ENCODE results near the gene SLC30A1. TPM values are rescaled to one million over a fixed set of nuclear protein-coding genes. Genes with fewer than 3 reads are reported as not detected.

Gene SLC30A1
- total RNA-seq, 1 donor from 2014 or later = 6.9 TPM

DNA sequence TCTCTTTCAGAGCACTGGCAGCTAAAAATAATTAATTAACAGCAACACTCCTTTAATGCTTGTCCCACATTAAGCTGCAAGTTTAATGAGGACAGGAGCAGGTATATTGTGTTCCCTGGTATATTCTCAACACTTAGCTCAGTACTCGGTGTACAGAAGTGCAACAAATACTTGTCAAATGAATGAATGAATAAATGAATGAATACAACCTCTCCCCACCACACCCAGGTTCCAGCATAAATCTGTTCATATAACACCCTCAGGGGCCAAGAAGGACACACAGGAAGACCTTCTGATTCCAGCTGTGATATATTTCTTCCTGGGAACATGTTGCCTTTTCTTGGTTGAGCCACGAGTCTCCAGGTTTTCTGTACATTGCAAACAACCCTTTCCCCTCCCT, 48.9 kb downstream of the SLC30A1 start:
- no peak for DNase-seq (ENCODE audit: low read depth)
- no peak overlapping the region for H3K4me3 ChIP-seq (ENCODE audit: low read depth, low read length)
- TF ChIP-seq, protein P1, sequence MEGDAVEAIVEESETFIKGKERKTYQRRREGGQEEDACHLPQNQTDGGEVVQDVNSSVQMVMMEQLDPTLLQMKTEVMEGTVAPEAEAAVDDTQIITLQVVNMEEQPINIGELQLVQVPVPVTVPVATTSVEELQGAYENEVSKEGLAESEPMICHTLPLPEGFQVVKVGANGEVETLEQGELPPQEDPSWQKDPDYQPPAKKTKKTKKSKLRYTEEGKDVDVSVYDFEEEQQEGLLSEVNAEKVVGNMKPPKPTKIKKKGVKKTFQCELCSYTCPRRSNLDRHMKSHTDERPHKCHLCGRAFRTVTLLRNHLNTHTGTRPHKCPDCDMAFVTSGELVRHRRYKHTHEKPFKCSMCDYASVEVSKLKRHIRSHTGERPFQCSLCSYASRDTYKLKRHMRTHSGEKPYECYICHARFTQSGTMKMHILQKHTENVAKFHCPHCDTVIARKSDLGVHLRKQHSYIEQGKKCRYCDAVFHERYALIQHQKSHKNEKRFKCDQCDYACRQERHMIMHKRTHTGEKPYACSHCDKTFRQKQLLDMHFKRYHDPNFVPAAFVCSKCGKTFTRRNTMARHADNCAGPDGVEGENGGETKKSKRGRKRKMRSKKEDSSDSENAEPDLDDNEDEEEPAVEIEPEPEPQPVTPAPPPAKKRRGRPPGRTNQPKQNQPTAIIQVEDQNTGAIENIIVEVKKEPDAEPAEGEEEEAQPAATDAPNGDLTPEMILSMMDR (conservative IDR thresholded peaks at IDR 0.05; ENCODE audit: low read depth, low read length) = no peak

- TF ChIP-seq, protein P1 (conservative IDR thresholded peaks at IDR 0.05; ENCODE audit: low read depth, low read length) = no peak
- no peak for DNase-seq (ENCODE audit: low read depth)
- no peak overlapping the region for H3K4me3 ChIP-seq (ENCODE audit: low read depth, low read length)
Measured at GRCh38 chr1:211529453-211529852, 49.5 kb downstream of the SLC30A1 start.

DNA sequence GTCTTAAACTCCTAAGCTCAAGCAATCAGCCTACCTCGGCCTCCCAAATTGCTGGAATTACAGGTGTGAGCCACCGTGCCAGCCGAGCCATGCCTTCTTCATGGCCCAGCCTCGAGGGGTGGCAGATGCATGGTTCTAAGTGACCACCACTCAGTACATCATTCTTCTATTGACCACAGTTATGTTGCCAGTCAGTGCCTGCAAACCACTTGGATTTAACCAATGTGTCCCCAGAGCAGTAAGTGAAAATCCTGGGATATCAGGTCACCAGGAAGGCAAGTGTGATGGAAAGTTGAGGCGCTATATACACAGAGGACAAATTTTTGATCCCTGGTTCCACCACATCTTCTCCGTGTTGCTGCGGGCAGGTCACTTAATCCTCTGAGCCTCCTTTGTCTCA, 50.0 kb downstream of the SLC30A1 start:
- TF ChIP-seq, protein P1 (conservative IDR thresholded peaks at IDR 0.05; ENCODE audit: low read depth, low read length) = no peak
- DNase-seq (ENCODE audit: low read depth) = no peak
- H3K4me3 ChIP-seq (ENCODE audit: low read depth, low read length) = no peak overlapping the region

DNA sequence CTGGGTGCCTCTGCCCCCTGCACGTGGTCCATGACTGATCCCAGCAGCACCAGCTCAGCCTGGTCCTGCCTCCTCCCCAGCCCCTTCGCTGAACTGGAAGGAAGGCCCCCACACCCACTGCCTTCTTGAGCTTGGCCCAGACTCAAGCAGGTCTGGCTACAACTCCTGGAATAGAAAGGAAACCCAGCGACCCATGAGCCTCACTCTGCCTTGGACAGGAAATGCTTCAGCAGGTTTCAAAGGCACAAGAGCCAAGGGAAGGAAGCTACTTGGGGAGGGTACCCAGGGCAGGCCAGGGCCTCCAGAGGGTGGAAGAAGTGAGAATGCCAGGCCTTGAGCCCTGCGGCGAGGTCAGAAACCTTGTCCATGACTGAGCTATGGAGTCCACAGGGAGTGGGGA, 51.1 kb downstream of the SLC30A1 start:
- TF ChIP-seq, protein P1 (conservative IDR thresholded peaks at IDR 0.05; ENCODE audit: low read depth, low read length) = no peak
- H3K4me3 ChIP-seq (ENCODE audit: low read depth, low read length) = no peak overlapping the region
- no peak for DNase-seq (ENCODE audit: low read depth)

GRCh38 chr1:211527006-211527405, 52.0 kb downstream of the SLC30A1 start:
- DNase-seq (ENCODE audit: low read depth) = no peak
- no peak overlapping the region for H3K4me3 ChIP-seq (ENCODE audit: low read depth, low read length)
- TF ChIP-seq, protein P1 (conservative IDR thresholded peaks at IDR 0.05; ENCODE audit: low read depth, low read length) = no peak

DNA sequence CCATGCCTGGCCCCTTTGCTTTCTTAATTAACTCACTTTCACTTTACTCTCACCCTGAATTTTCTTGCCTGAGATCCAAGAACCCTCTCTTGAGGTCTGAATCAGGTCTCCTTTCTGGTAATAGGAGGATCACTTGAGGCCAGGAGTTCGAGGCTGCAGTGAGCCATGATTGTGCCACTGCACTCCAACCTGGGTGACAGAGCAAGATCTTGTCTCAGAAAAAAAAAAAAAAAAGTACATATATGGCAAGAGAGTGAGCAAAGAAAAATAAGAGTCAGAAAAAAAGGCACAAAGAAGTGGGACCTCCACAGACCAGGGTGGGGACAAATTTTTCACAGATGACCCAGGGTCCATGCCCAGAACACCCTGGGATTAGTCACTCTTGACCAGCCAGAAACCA, 52.9 kb downstream of the SLC30A1 start:
- no peak for DNase-seq (ENCODE audit: low read depth)
- TF ChIP-seq, protein P1 (conservative IDR thresholded peaks at IDR 0.05; ENCODE audit: low read depth, low read length) = no peak

GRCh38 chr1:211525101-211525676, 53.8 kb downstream of the SLC30A1 start:
- TF ChIP-seq, protein P1 (conservative IDR thresholded peaks at IDR 0.05; ENCODE audit: low read depth, low read length) = no peak
- no peak overlapping the region for H3K4me3 ChIP-seq (ENCODE audit: low read depth, low read length)
- DNase-seq (ENCODE audit: low read depth) = no peak

More for the DNA sequence above, 52.9 kb downstream of the SLC30A1 start:
- H3K4me3 ChIP-seq (ENCODE audit: low read depth, low read length) = no peak overlapping the region
